GM12872 (cell line): Measurements from ENCODE around the gene WFS1.

ENCODE experiments used
- CTCF ChIP-seq: IDR thresholded peaks from 3 replicates; pipeline ENCODE4 v1.5.1; 2011; ENCODE audit warnings: low read depth, mild to moderate bottlenecking, low read length, moderate library complexity; ENCODE audit not compliant: insufficient read depth

WFS1 gene

GRCh38 chr4:6283282-6283681 is 13.6 kb downstream of the WFS1 start:
- TF ChIP-seq CTCF, result no peak

GRCh38 chr4:6287017-6287788 is 17.6 kb downstream of the WFS1 start:
- no peak for TF ChIP-seq CTCF

GRCh38 chr4:6288342-6288741 is 18.7 kb downstream of the WFS1 start:
- TF ChIP-seq CTCF, result no peak

GRCh38 chr4:6288871-6289270 is 19.2 kb downstream of the WFS1 start:
- no peak for TF ChIP-seq CTCF

- no peak for TF ChIP-seq CTCF
Observed at GRCh38 chr4:6290256-6290655, 20.6 kb downstream of the WFS1 start.

- no peak for TF ChIP-seq CTCF
Observed at GRCh38 chr4:6290769-6291547, 21.3 kb downstream of the WFS1 start.

- no peak for TF ChIP-seq CTCF
Observed at GRCh38 chr4:6291784-6292297, 22.2 kb downstream of the WFS1 start.
